IMR-90 (cell line): ENCODE measurements around the gene ANLN.

ENCODE experiments used
- CHD1 ChIP-seq: IDR thresholded peaks from 2 replicates; pipeline ENCODE4 v1.6.1; 2012; ENCODE audit warnings: low read depth, low read length, improper control_type of control experiment
- CTCF ChIP-seq: conservative IDR thresholded peaks from 2 replicates; pipeline ENCODE4 v1.5.1; 2012; ENCODE audit warnings: mild to moderate bottlenecking, low read depth, low read length, improper control_type of control experiment
- ELK1 ChIP-seq: fragments of 150-350 bp; IDR thresholded peaks from 2 replicates; pipeline ENCODE4 v1.6.1; 2016; ENCODE audit warnings: low read depth, mild to moderate bottlenecking, low read length, moderate library complexity, borderline replicate concordance
- POLR2A ChIP-seq: IDR thresholded peaks from 2 replicates; pipeline ENCODE4 v1.6.1; 2012; ENCODE audit warnings: mild to moderate bottlenecking, low read depth, low read length
- SMC3 ChIP-seq: fragments of 150-350 bp; IDR thresholded peaks from 2 replicates; pipeline ENCODE4 v1.6.1; 2016; ENCODE audit warnings: low read depth, mild to moderate bottlenecking, antibody characterized with exemption, low read length, moderate library complexity

GRCh38 chr7:36487756-36488336 is 98.2 kb downstream of the ANLN start:
- TF ChIP-seq ELK1 (no peak), CHD1 (no peak), CTCF (peak; percentile 88), SMC3 (peak; percentile 89), POLR2A (no peak)
